HepG2 (cell line): ENCODE measurements around the gene B3GNT2. TPM values are rescaled to one million over a fixed set of nuclear protein-coding genes. Genes with fewer than 3 reads are reported as not detected.

Experiments
- ATAC-seq: fragments of 200-7000 bp; cut with Tn5 transposase; 3 replicates; pipeline ENCODE4 v1.9.1; 2020; ENCODE audit warnings: mild to moderate bottlenecking, moderate library complexity
- BruUV-seq: library from RNA; stranded (reverse); fragments of 400-500 nt; replicated peaks from 2 replicates; lab custom pipeline; 2021; lab: Mats Ljungman, UMichigan
- CTCF ChIA-PET: fragments of 300-600 bp; formaldehyde crosslinking; extraction: SDS; loops from one replicate; lab custom pipeline; 2021; ENCODE audit warnings: low total read pairs, inconsistent platforms, low intra/inter-chr PET ratio; lab: Yijun Ruan, JAX
- POLR2A ChIA-PET: fragments of 350-600 bp; sonication (Branson Sonifier 250); formaldehyde crosslinking; loops from one replicate; lab custom pipeline; 2020; ENCODE audit warnings: antibody characterized with exemption, inconsistent platforms; lab: Yijun Ruan, JAX
- DNase-seq: peaks from one replicate; pipeline ENCODE4 v3.0.0-alpha.2; 2015; ENCODE audit warnings: low spot score
- FAIRE-seq: peaks from 3 replicates; lab custom pipeline; 2011; peaks lifted over from hg19 to GRCh38; lab: Jason Lieb, UNC
- H2AFZ ChIP-seq: one replicate; pipeline ENCODE4 v1.6.1; 2011; ENCODE audit warnings: low read length, inconsistent platforms
- H3K27ac ChIP-seq: fragments of 300-600 bp; 3 replicates; pipeline ENCODE4 v1.8.0; 2011; ENCODE audit warnings: mixed run types, mild to moderate bottlenecking, mixed read lengths, low read length, inconsistent platforms; ENCODE audit not compliant: insufficient read depth; ENCODE audit errors: extremely low read length
- H3K27me3 ChIP-seq, 2 experiments: fragments of 200-600 bp in 1 of 2; 2 replicates in 1 of 2; 3 replicates in 1 of 2; pipeline versions ENCODE4 v1.6.0 to v1.8.0; 2011; ENCODE audit warnings: low read length in 2 of 2, mild to moderate bottlenecking in 2 of 2, moderate library complexity in 2 of 2, inconsistent platforms in 1 of 2; ENCODE audit not compliant: insufficient read depth in 2 of 2, control insufficient read depth in 1 of 2
- H3K36me3 ChIP-seq, 2 experiments: fragments of 200-600 bp in 1 of 2; replicated peaks in 1 of 2; 2 replicates in 1 of 2; 3 replicates in 1 of 2; pipeline versions ENCODE4 v1.5.1 to v1.8.0; 2011; ENCODE audit warnings: low read length in 2 of 2, inconsistent platforms in 1 of 2; ENCODE audit not compliant: insufficient read depth in 2 of 2, control insufficient read depth in 1 of 2
- H3K4me1 ChIP-seq: 2 replicates; pipeline ENCODE4 v1.5.1; 2012; ENCODE audit warnings: low read length, inconsistent platforms; ENCODE audit not compliant: insufficient read depth
- H3K4me2 ChIP-seq: 2 replicates; pipeline ENCODE4 v1.6.0; 2011; ENCODE audit warnings: low read depth, low read length, inconsistent platforms
- H3K4me3 ChIP-seq, 3 experiments: fragments of 200-600 bp in 1 of 3; sonication (generic), shearing (Covaris generic) in 1 of 3; replicated peaks in 1 of 3; 2 replicates each; pipeline ENCODE4 v1.5.1; 2011 to 2016; ENCODE audit warnings: low read length in 3 of 3, inconsistent platforms in 2 of 3, low read depth in 2 of 3, mild to moderate bottlenecking in 2 of 3, control low read depth in 1 of 3, mixed read lengths in 1 of 3; ENCODE audit not compliant: insufficient read depth in 1 of 3
- H3K79me2 ChIP-seq: one replicate; pipeline ENCODE4 v1.6.1; 2011; ENCODE audit warnings: low read length, inconsistent platforms; ENCODE audit not compliant: insufficient read depth
- H3K9ac ChIP-seq: 2 replicates; pipeline ENCODE4 v1.6.0; 2011; ENCODE audit warnings: mild to moderate bottlenecking, low read depth, low read length, inconsistent platforms; ENCODE audit not compliant: insufficient read depth
- H3K9me3 ChIP-seq: 2 replicates; pipeline ENCODE4 v1.5.1; 2012; ENCODE audit warnings: mild to moderate bottlenecking, low read length
- H4K20me1 ChIP-seq: 2 replicates; pipeline ENCODE4 v1.6.0; 2011; ENCODE audit warnings: inconsistent platforms, mild to moderate bottlenecking, low read length, moderate library complexity; ENCODE audit not compliant: insufficient read depth
- ARHGAP35 ChIP-seq: sonication (generic); formaldehyde crosslinking; IDR thresholded peaks from 2 replicates; pipeline ENCODE4 v1.9.0; 2022; ENCODE audit warnings: mild to moderate bottlenecking, inconsistent platforms, moderate library complexity, missing genetic modification reagents, borderline replicate concordance
- DMAP1 ChIP-seq: IDR thresholded peaks from 2 replicates; pipeline ENCODE4 v1.6.1; 2016
- HOXA9 ChIP-seq: sonication (generic); formaldehyde crosslinking; IDR thresholded peaks from 2 replicates; pipeline ENCODE4 v1.8.1; 2022; ENCODE audit warnings: missing genetic modification reagents, mild to moderate bottlenecking, moderate library complexity, borderline replicate concordance
- JDP2 ChIP-seq: sonication (generic); formaldehyde crosslinking; IDR thresholded peaks from 2 replicates; pipeline ENCODE4 v1.8.1; 2022; ENCODE audit warnings: missing genetic modification reagents, borderline replicate concordance
- JUNB ChIP-seq: sonication (generic); formaldehyde crosslinking; IDR thresholded peaks from 2 replicates; pipeline ENCODE4 v1.8.0; 2022; ENCODE audit warnings: missing genetic modification reagents, mild to moderate bottlenecking, borderline replicate concordance
- PITX1 ChIP-seq: sonication (generic); formaldehyde crosslinking; IDR thresholded peaks from 2 replicates; pipeline ENCODE4 v1.5.1; 2020; ENCODE audit warnings: mild to moderate bottlenecking, missing genetic modification reagents
- SIN3B ChIP-seq: fragments of 150-350 bp; IDR thresholded peaks from 2 replicates; pipeline ENCODE4 v1.6.1; 2014; ENCODE audit warnings: low read length
- TARDBP ChIP-seq: sonication (generic); formaldehyde crosslinking; IDR thresholded peaks from 2 replicates; pipeline ENCODE4 v1.8.0; 2022; ENCODE audit warnings: mild to moderate bottlenecking, missing genetic modification reagents
- ZBTB42 ChIP-seq: sonication (generic); formaldehyde crosslinking; IDR thresholded peaks from 2 replicates; pipeline ENCODE4 v1.5.0; 2020; ENCODE audit warnings: mild to moderate bottlenecking, missing genetic modification reagents
- ZMAT3 ChIP-seq: sonication (generic); formaldehyde crosslinking; conservative IDR thresholded peaks from 2 replicates; pipeline ENCODE4 v1.7.0; 2021; ENCODE audit warnings: missing genetic modification reagents
- ZNF20 ChIP-seq: sonication (generic); formaldehyde crosslinking; IDR thresholded peaks from 2 replicates; pipeline ENCODE4 v1.4.0; 2020; ENCODE audit warnings: mild to moderate bottlenecking, moderate library complexity, missing genetic modification reagents
- ZNF616 ChIP-seq: sonication (generic); formaldehyde crosslinking; IDR thresholded peaks from 2 replicates; pipeline ENCODE4 v1.5.0; 2020; ENCODE audit warnings: low read depth, mild to moderate bottlenecking, missing genetic modification reagents
- ZNF619 ChIP-seq: sonication (generic); formaldehyde crosslinking; IDR thresholded peaks from 2 replicates; pipeline ENCODE4 v1.4.0; 2020; ENCODE audit warnings: mild to moderate bottlenecking, missing genetic modification reagents
- ZNF749 ChIP-seq: sonication (generic); formaldehyde crosslinking; IDR thresholded peaks from 2 replicates; pipeline ENCODE4 v1.8.0; 2022; ENCODE audit warnings: mild to moderate bottlenecking, missing genetic modification reagents, moderate library complexity, borderline replicate concordance
- ZNF839 ChIP-seq: sonication (generic); formaldehyde crosslinking; IDR thresholded peaks from 2 replicates; pipeline ENCODE4 v1.4.0; 2020; ENCODE audit warnings: missing genetic modification reagents, mild to moderate bottlenecking, borderline replicate concordance
- WGBS: methylation state at CpG from one replicate; pipeline ENCODE4 v1.1.6; 2017; ENCODE audit warnings: low lambda C conversion rate; 5-methylcytosine and 5-hydroxymethylcytosine counted together
- in situ Hi-C: cut with HindIII; loops from 2 replicates; pipeline ENCODE4 v1.10.0; 2017; ENCODE audit warnings: low pct_unique_long_range_greater_than_20kb; ENCODE audit not compliant: extremely low pct_ligation_motif_present
- intact Hi-C: fragments of 100-400 bp; cut with micrococcal nuclease; formaldehyde crosslinking; loops from one replicate; pipeline ENCODE4 v1.10.0; 2022; ENCODE audit not compliant: unreplicated experiment
- polyA plus RNA-seq, 8 experiments: library from polyadenylated mRNA; depleted of rRNA in 3 of 8; stranded (reverse) in 7 of 8; unstranded in 1 of 8; fragments of >200 nt; fragmentation: Illumina TruSeq in 4 of 8; extraction: Trizol in 4 of 8; gene quantifications; 2 replicates each; pipeline versions ENCODE4 v1.2.1 to v1.2.3, GENCODE V29; 2011 to 2016; ENCODE audit warnings: low read depth in 4 of 8, missing spikeins in 1 of 8, mixed read lengths in 1 of 8; ENCODE audit not compliant: insufficient read depth in 1 of 8
- total RNA-seq, 5 experiments: library from RNA; depleted of rRNA; stranded (reverse); fragments of >200 nt; fragmentation: Illumina TruSeq; extraction: Trizol; gene quantifications; 2 replicates each; pipeline ENCODE4 v1.2.3, GENCODE V29; 2016; ENCODE audit warnings: low read depth in 1 of 5
- TF ChIP-seq, protein P1 (sequence below): sonication (generic); formaldehyde crosslinking; IDR thresholded peaks from 2 replicates; pipeline ENCODE4 v1.4.0; 2020; ENCODE audit warnings: missing genetic modification reagents

The B3GNT2 gene
- total and polyA plus RNA-seq, 2 of the 13 experiments (the other 11 are each of a cell fraction or from before 2014, with no cell fraction given), result 26.3 to 28.5 TPM

- Histone ChIP-seq H4K20me1 (no peaks in the 10 kb centered on the region), H2AFZ (no peak overlapping the region), H3K4me1 (peaks cover 5% of the 10 kb centered on the region; the same call in 1 of the 2 replicates), H3K79me2 (no peaks in the 10 kb centered on the region), H3K9ac (no peak overlapping the region), H3K9me3 (no peaks in the 10 kb centered on the region), H3K36me3 (no peaks in the 10 kb centered on the region), H3K27ac (no peak overlapping the region), H3K4me3 (no peak overlapping the region), H3K4me2 (no peak overlapping the region), H3K27me3 (no peaks in the 10 kb centered on the region; a peak in 1 of 5 replicates)
- intact Hi-C loops, result no loop called here
- BruUV-seq, result no TSS peak
- TF ChIP-seq ZNF616 (CRISPR knock-in tag) (no peak), JDP2 (CRISPR knock-in tag) (no peak), ZNF749 (CRISPR knock-in tag) (no peak)
- FAIRE-seq (no peak), DNase-seq (no peak), ATAC-seq (no peak)
- CTCF ChIA-PET, result no interaction called here
- in situ Hi-C loops, result no loop called here
- POLR2A ChIA-PET, result no interaction called here
- WGBS, result 26% methylated on average over 2 of the region's 2 CpGs
Observed at GRCh38 chr2:62163834-62164233, 32.1 kb upstream of the B3GNT2 start.

GRCh38 chr2:62175728-62176127, 20.2 kb upstream of the B3GNT2 start:
- H3K9me3 ChIP-seq, result no peaks in the 10 kb centered on the region
- WGBS, result 51% methylated on average over 4 of the region's 4 CpGs
- in situ Hi-C loops, result no loop called here
- H3K4me3 ChIP-seq, result no peak overlapping the region
- no peaks in the 10 kb centered on the region for H3K79me2 ChIP-seq
- FAIRE-seq (no peak), DNase-seq (no peak), ATAC-seq (no peak)
- H2AFZ ChIP-seq, result no peak overlapping the region
- no peak overlapping the region for H3K4me2 ChIP-seq
- no peaks in the 10 kb centered on the region for H3K27me3 ChIP-seq
- H4K20me1 ChIP-seq, result no peaks in the 10 kb centered on the region
- H3K27ac ChIP-seq, result no peak overlapping the region
- H3K9ac ChIP-seq, result no peak overlapping the region
- ChIA-PET CTCF (no interaction called here), POLR2A (no interaction called here)
- H3K4me1 ChIP-seq, result no peaks in the 10 kb centered on the region
- BruUV-seq, result no TSS peak
- no peaks in the 10 kb centered on the region for H3K36me3 ChIP-seq
- intact Hi-C loops, result no loop called here
- TF ChIP-seq ZNF619 (CRISPR knock-in tag), result no peak
- no peak for TF ChIP-seq ZNF20 (CRISPR knock-in tag)
- TF ChIP-seq ZBTB42 (CRISPR knock-in tag), result no peak
- TF ChIP-seq SIN3B, result no peak
- TF ChIP-seq JUNB (CRISPR knock-in tag), result no peak
- TF ChIP-seq PITX1, result no peak
- TF ChIP-seq HOXA9 (CRISPR knock-in tag), result no peak
- no peak for TF ChIP-seq ARHGAP35 (CRISPR knock-in tag)
- no peak for TF ChIP-seq ZMAT3
- TF ChIP-seq TARDBP (CRISPR knock-in tag), result no peak
- no peak for TF ChIP-seq DMAP1 (CRISPR knock-in tag)
- no peak for TF ChIP-seq ZNF839 (CRISPR knock-in tag)
- TF ChIP-seq, protein P1, sequence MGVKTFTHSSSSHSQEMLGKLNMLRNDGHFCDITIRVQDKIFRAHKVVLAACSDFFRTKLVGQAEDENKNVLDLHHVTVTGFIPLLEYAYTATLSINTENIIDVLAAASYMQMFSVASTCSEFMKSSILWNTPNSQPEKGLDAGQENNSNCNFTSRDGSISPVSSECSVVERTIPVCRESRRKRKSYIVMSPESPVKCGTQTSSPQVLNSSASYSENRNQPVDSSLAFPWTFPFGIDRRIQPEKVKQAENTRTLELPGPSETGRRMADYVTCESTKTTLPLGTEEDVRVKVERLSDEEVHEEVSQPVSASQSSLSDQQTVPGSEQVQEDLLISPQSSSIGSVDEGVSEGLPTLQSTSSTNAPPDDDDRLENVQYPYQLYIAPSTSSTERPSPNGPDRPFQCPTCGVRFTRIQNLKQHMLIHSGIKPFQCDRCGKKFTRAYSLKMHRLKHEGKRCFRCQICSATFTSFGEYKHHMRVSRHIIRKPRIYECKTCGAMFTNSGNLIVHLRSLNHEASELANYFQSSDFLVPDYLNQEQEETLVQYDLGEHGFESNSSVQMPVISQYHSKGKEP, result no peak
